GM21528 (cell line): ENCODE measurements around the gene NKIRAS1.
"Not testable (repeated sequence)": the region's sequence is repeated elsewhere in the genome, so short reads cannot be mapped to it uniquely, and the experiment has no call there.

Experiments used
- ATAC-seq: cut with Tn5 transposase; IDR thresholded peaks from one replicate; pipeline ENCODE4 v1.9.1; 2021; ENCODE audit warnings: mild to moderate bottlenecking, moderate library complexity; ENCODE audit not compliant: unreplicated experiment, low FRiP score

NKIRAS1 gene

DNA sequence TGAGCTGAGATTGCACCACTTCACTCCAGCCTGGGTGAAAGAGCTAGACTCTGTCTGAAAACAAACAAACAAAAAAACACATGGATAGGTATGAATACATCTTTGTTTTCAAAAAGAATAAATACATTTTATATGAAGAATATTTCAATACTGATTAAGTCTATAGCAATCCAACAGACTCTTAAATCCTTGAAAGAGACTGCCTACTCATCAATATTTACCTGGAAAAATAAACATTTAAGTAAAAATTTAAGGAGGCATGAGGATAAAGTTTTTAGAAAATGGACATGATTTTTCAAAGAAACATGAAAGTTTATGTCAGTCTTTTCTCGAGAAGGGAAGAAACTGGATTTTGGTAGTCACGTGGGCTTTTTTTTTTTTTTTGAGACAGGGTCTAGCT lies 5.4 kb downstream of the NKIRAS1 start:
- no peak for ATAC-seq

GRCh38 chr3:23909341-23909740 lies 7.4 kb downstream of the NKIRAS1 start:
- ATAC-seq, result no peak

DNA sequence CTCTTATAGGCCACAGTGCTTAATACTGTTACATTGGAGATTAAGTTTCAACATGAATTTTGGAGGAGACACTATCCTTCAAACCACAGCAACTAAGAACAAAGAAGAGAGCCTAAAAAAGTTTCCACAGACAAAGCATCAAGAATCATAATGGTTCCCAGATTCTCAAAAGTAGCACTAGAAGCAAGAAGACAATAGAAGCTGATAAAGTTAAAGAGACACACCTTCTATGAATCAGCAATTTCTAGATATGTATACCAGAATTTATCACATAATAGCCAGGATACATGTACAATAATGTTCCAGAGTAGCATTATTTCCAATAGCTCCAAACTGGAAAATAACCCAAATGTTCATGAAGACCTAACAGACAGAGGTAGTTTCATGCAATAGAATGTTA lies 12.2 kb downstream of the NKIRAS1 start:
- ATAC-seq, result no peak

DNA sequence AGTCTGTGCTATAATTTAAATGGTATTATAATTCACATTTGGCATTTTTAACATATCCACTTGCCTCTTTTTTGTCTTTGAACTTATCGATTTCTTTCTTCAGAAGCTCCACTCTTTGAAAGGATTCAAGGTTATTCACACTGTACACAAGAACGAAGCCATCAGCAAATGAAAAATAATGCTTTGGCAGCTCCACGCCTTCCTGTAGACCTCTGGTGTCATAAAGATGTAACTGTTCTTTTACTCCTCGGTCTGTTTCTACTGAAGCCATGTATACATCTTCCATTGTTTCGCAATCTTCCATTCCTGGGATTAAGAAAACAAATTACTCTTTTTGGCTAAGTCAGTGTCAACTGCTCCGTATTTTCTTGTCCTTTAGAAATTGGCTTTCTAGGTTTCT lies 16.0 kb downstream of the NKIRAS1 start:
- no peak for ATAC-seq

DNA sequence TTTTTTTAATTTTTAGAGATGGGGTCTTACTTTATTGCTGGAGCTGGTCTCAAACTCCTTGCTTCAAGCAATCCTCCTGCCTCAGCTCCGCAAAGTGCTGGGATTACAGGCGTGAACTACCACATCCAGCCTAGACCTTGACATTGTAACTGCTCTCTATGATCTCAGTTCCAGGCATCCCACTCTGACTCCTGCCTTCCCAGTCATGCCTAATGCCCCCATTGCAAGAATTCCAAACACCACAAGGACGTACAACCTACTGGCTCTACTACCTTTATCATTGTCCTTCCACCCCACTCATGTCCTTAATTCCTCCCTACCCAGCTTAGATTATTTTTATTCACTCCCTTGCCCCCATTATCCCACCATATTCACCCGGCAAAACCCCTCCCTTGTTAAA lies 21.6 kb downstream of the NKIRAS1 start:
- no peak for ATAC-seq

DNA sequence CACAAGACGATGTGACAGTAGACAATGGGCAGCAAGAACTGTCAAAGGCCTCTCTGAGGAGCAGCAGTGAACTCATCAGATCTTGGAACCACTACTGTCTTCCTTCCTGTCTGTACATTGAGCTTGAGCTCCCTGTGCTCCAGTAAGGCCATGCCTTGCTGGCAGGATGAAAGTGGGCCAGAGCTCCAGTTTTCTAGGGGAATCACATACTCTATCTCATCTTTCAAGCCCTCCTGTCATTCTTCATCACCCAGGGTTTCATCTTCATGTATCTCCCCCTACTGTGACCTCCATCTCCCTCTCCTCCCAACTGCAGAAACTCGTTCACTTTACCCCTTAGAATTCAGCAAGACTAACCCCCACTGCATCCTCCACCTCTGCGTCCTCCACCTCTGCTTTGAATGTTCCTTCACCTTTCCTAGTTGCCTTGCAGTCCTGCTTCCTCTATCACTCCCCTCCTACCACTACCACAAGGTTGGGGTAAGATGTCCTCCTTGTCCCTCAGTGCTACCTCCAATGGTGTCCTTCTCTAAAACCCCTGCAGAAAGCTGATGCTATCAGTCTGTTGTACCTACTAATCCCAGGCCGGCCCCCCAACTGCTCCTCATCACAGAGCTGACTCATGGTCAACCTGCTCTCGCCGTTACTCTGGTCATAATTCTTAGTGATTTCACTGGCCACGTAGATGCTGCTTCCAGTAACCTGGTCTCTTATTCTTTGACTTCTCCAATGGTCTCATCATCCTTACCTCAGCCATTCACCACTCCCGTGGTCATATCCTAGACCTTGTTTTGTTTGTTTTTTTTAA lies 22.3 kb downstream of the NKIRAS1 start:
- ATAC-seq, result no peak

GRCh38 chr3:23889950-23890349 lies 26.8 kb downstream of the NKIRAS1 start:
- no peak for ATAC-seq

GRCh38 chr3:23889386-23889785 lies 27.4 kb downstream of the NKIRAS1 start:
- no peak for ATAC-seq

DNA sequence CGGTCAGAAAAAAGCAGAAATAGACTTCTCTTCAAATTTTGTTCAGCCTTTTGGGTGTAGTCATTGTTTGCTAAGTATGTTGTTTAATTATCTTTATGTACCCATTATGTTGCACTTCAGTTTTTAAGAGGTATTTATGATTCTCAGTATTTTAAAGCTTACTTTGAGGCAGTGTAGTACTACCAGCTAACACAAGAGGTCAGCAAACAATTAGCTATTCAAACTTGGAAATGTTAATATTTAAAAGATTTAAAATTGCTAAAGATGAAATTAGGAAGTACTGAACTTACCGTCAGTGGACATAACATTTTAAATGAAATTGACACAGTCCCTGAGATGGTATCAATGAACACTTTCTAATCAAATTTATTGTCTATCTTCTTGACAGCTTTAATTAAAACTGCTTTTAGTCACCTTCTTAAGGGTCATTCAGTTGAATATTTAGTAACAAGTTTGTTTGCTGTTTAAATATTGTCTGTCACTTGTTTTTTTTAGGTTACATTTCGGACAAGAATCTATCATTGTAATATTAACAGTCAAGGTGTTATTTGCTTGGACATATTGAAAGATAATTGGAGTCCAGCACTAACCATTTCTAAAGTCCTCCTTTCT lies 28.1 kb downstream of the NKIRAS1 start:
- no peak for ATAC-seq

GRCh38 chr3:23886311-23886710 lies 30.5 kb downstream of the NKIRAS1 start:
- ATAC-seq, result no peak

DNA sequence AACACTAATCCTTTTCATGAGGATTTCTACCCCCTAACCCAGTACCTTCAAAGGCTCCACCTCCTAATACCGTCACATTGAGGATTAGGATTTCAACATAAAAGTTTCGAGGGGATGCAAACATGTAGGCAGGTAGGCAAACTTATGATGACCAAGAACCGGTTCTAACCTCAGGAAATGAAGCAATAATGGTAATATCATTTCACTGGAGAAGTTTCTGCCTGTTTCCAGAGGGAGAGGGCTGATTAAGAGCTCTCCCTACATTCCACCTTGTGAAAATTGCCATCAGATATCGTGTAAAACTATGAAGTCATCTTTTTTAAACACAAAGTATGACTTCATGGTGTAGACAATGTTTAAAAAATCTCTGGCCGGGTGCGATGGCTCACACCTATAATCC lies 31.6 kb downstream of the NKIRAS1 start:
- ATAC-seq, result no peak

- ATAC-seq, result no peak
Observed at GRCh38 chr3:23884481-23884880, 32.3 kb downstream of the NKIRAS1 start.

GRCh38 chr3:23882487-23882918 lies 34.3 kb downstream of the NKIRAS1 start:
- no peak for ATAC-seq

DNA sequence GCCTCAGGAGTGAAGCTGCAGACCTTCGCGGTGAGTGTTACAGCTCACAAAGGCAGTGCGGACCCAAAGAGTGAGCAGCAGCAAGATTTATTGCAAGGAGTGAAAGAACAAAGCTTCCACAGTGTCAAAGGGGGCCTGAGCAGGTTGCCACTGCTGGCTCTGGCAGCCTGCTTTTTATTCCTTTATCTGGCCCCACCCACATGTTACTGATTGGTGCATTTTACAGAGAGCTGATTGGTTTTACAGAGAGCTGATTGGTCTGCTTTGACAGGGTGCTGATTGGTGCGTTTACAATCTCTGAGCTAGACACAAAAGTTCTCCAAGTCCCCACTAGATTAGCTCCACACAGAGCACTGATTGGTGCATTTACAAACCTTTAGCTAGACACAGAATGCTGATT lies 34.8 kb downstream of the NKIRAS1 start:
- ATAC-seq, result not testable (repeated sequence)

- ATAC-seq, result no peak
Observed at GRCh38 chr3:23880703-23881339, 36.0 kb downstream of the NKIRAS1 start.

GRCh38 chr3:23879485-23879884 lies 37.3 kb downstream of the NKIRAS1 start:
- ATAC-seq, result no peak

- ATAC-seq, result no peak
Observed at GRCh38 chr3:23877329-23877980, 39.3 kb downstream of the NKIRAS1 start.

DNA sequence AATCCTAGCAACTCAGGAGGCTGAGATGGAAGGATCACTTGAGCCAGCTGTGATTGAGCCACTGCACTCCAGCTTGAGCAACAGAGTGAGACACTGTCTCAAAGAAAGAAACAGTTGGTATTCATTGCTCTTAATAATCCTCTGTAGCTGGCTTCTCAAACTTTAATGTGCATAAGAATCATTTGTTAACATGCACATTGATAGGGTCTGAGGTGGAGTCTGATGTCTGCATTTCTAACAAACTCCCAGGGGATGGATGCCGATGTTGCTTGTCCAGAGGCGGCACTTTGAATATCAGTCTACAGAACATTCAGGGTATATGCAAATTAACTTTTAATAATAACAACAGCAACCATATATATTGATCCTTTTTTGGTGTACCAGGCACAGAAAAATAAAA lies 39.9 kb downstream of the NKIRAS1 start:
- ATAC-seq, result no peak

DNA sequence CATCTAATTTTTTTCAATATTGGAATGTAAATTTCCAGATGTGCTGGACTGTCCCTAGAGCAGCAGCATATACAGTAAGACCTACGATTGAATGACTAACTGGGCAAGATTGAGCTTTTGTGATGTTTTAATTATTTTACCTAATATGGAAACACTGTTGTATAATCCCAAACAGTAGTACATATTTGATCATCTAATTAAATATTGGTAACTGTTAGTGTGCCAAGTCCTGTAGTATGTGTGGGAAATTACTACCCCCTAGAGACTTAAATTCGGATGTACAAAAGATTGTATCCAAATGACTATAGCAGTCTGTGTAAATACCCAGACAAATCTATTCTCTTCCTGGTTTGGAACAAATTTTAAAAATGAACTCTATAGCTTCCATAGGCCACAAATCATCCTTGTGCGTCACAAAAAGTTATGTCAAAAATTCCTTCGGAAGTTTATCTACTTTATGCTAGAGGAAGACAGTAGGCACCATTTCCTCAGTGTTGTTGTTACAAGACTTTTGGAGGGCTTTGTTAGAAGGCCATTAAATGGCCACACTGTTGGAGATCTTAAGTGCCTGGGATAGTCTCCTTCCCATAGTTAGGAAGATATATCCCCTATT lies 41.6 kb downstream of the NKIRAS1 start:
- no peak for ATAC-seq

DNA sequence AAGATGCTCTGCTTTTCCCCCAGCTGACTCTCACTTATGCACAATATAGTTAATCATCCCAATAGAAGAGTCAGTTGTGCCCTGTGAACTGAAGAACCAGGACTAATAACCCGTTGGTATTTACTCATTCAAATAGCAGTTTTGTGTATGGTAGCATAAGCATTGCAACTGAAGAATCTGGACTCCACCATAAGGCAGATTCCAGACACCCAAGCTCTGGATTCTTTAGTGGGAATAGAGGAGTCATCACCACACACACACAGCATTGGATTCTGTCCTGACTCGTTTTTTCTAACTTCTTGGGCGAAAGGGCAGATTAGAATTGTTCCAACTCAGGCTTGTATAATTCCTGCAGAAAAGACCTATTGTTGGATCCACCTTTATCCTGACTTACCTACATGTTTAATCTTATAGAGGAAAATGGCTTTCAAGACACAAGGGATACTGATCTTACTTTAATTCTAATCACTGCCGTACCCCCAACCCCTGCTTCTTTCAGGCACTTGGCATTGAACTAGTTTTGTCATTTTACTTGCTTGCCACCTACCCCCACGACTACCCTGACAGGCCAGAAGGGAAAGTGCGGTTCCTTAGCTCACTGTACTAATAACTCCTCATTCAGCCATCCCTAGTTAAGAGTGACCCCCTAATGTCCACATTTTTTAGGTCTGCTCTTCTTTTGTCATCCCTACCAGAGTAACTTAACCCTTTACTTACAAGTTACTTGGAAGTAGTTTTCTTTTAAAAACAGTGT lies 42.3 kb downstream of the NKIRAS1 start:
- ATAC-seq, result no peak
